Measurements from ENCODE around the gene RHOT2.
"Not testable (repeated sequence)": the region's sequence is repeated elsewhere in the genome, so short reads cannot be mapped to it uniquely, and the experiment has no call there.

Gene RHOT2

GRCh38 chr16:685967-686366, 18.0 kb downstream of the RHOT2 start:
- FAIRE-seq = no peak

GRCh38 chr16:686459-687260, 18.7 kb downstream of the RHOT2 start:
- FAIRE-seq = no peak
- TF ChIP-seq POU2F2 (IDR thresholded peaks at IDR 0.05; ENCODE audit: low read depth, low read length) (no peak), TAF1 (IDR thresholded peaks at IDR 0.05; ENCODE audit: low read depth, low read length) (no peak), POLR2A (IDR thresholded peaks at IDR 0.05; ENCODE audit: low read depth, low read length) (no peak), PAX5 (IDR thresholded peaks at IDR 0.05; ENCODE audit: insufficient read depth, low read length, severe bottlenecking) (no peak)
- DNase-seq (ENCODE audit: insufficient read length, low spot score) = no peak

More at GRCh38 chr16:685967-686366, 18.0 kb downstream of the RHOT2 start:
- TF ChIP-seq TAF1 (IDR thresholded peaks at IDR 0.05; ENCODE audit: low read depth, low read length) = no peak
- no peak for TF ChIP-seq POLR2A (IDR thresholded peaks at IDR 0.05; ENCODE audit: low read depth, low read length)
- TF ChIP-seq PAX5 (IDR thresholded peaks at IDR 0.05; ENCODE audit: insufficient read depth, low read length, severe bottlenecking) = no peak
- no peak for DNase-seq (ENCODE audit: insufficient read length, low spot score)

- DNase-seq (ENCODE audit: insufficient read length, low spot score) = no peak
- TF ChIP-seq POLR2A (IDR thresholded peaks at IDR 0.05; ENCODE audit: low read depth, low read length) = no peak
- FAIRE-seq = no peak
Observed at GRCh38 chr16:687499-687898, 19.6 kb downstream of the RHOT2 start.

- FAIRE-seq (peak; percentile 84), DNase-seq (ENCODE audit: insufficient read length, low spot score) (no peak)
- TF ChIP-seq POLR2AphosphoS5 (IDR thresholded peaks at IDR 0.05; ENCODE audit: low read depth, low read length) = no peak
- TF ChIP-seq POU2F2 (IDR thresholded peaks at IDR 0.05; ENCODE audit: low read depth, low read length) = no peak
- TF ChIP-seq TAF1 (IDR thresholded peaks at IDR 0.05; ENCODE audit: low read depth, low read length) = no peak
- TF ChIP-seq PAX5 (IDR thresholded peaks at IDR 0.05; ENCODE audit: insufficient read depth, low read length, severe bottlenecking) = no peak
- no peak for TF ChIP-seq SPI1 (IDR thresholded peaks at IDR 0.05; ENCODE audit: low read depth, low read length)
- no peak for TF ChIP-seq POLR2A (IDR thresholded peaks at IDR 0.05; ENCODE audit: low read depth, low read length)
Observed at GRCh38 chr16:689175-689897, 21.4 kb downstream of the RHOT2 start.

GRCh38 chr16:691242-691641, 23.3 kb downstream of the RHOT2 start:
- FAIRE-seq; DNase-seq (ENCODE audit: insufficient read length, low spot score): not testable (repeated sequence)

- no peak for TF ChIP-seq PAX5 (IDR thresholded peaks at IDR 0.05; ENCODE audit: insufficient read depth, low read length, severe bottlenecking)
- TF ChIP-seq SPI1 (IDR thresholded peaks at IDR 0.05; ENCODE audit: low read depth, low read length) = no peak
- no peak for TF ChIP-seq POLR2A (IDR thresholded peaks at IDR 0.05; ENCODE audit: low read depth, low read length)
- no peak for TF ChIP-seq POU2F2 (IDR thresholded peaks at IDR 0.05; ENCODE audit: low read depth, low read length)
- no peak for TF ChIP-seq TAF1 (IDR thresholded peaks at IDR 0.05; ENCODE audit: low read depth, low read length)
- no peak for DNase-seq (ENCODE audit: insufficient read length, low spot score)
- FAIRE-seq = no peak
Observed at GRCh38 chr16:692356-693108, 24.6 kb downstream of the RHOT2 start.

GRCh38 chr16:693364-693763, 25.4 kb downstream of the RHOT2 start:
- FAIRE-seq (no peak), DNase-seq (ENCODE audit: insufficient read length, low spot score) (no peak)
- no peak for TF ChIP-seq POU2F2 (IDR thresholded peaks at IDR 0.05; ENCODE audit: low read depth, low read length)
- no peak for TF ChIP-seq SPI1 (IDR thresholded peaks at IDR 0.05; ENCODE audit: low read depth, low read length)
- no peak for TF ChIP-seq POLR2A (IDR thresholded peaks at IDR 0.05; ENCODE audit: low read depth, low read length)
- TF ChIP-seq POLR2AphosphoS5 (IDR thresholded peaks at IDR 0.05; ENCODE audit: low read depth, low read length) = no peak
- no peak for TF ChIP-seq PAX5 (IDR thresholded peaks at IDR 0.05; ENCODE audit: insufficient read depth, low read length, severe bottlenecking)
- TF ChIP-seq TAF1 (IDR thresholded peaks at IDR 0.05; ENCODE audit: low read depth, low read length) = no peak

- FAIRE-seq = no peak
- no peak for TF ChIP-seq POLR2A (IDR thresholded peaks at IDR 0.05; ENCODE audit: low read depth, low read length)
Observed at GRCh38 chr16:693766-694165, 25.8 kb downstream of the RHOT2 start.

GRCh38 chr16:694187-694862, 26.4 kb downstream of the RHOT2 start:
- TF ChIP-seq POU2F2 (IDR thresholded peaks at IDR 0.05; ENCODE audit: low read depth, low read length) (no peak), PAX5 (IDR thresholded peaks at IDR 0.05; ENCODE audit: insufficient read depth, low read length, severe bottlenecking) (no peak), POLR2AphosphoS5 (IDR thresholded peaks at IDR 0.05; ENCODE audit: low read depth, low read length) (no peak), TAF1 (IDR thresholded peaks at IDR 0.05; ENCODE audit: low read depth, low read length) (no peak), SPI1 (IDR thresholded peaks at IDR 0.05; ENCODE audit: low read depth, low read length) (no peak), POLR2A (IDR thresholded peaks at IDR 0.05; ENCODE audit: low read depth, low read length) (no peak)
- FAIRE-seq (no peak), DNase-seq (ENCODE audit: insufficient read length, low spot score) (no peak)

More at GRCh38 chr16:693766-694165, 25.8 kb downstream of the RHOT2 start:
- DNase-seq (ENCODE audit: insufficient read length, low spot score) = no peak

Measured in GM12891 (cell line).